Activated naive CD8-positive, alpha-beta T cell treated with anti-CD3 and anti-CD28 coated beads, Interleukin-2, amount 10 ng/mL, durations not matched to agents 7 days and 5 days (primary cell): ENCODE measurements around the gene CDKN1C. TPM values are rescaled to one million over a fixed set of nuclear protein-coding genes. Genes with fewer than 3 reads are reported as not detected.

Experiments used
- ATAC-seq: fragments of 150-1000 bp; cut with Tn5 transposase; one replicate; pipeline ENCODE4 v1.10.0; 2021; ENCODE audit warnings: low read depth, moderate library complexity
- POLR2A ChIA-PET: fragments of 350-600 bp; sonication (Branson Sonifier 250); formaldehyde crosslinking; loops from one replicate; lab custom pipeline; 2021; ENCODE audit warnings: antibody characterized with exemption; lab: Charles Lee
- DNase-seq: peaks from one replicate; pipeline ENCODE4 v3.0.0; 2021
- H3K27ac Mint-ChIP-seq: one replicate; pipeline ENCODE4 v1.8.0; 2022; ENCODE audit warnings: mild to moderate bottlenecking, mixed read lengths
- H3K27me3 Mint-ChIP-seq: one replicate; pipeline ENCODE4 v1.8.0; 2022; ENCODE audit warnings: mild to moderate bottlenecking, moderate library complexity, mixed read lengths
- H3K36me3 Mint-ChIP-seq: one replicate; pipeline ENCODE4 v1.8.0; 2021; ENCODE audit warnings: mild to moderate bottlenecking, mixed read lengths
- H3K4me1 Mint-ChIP-seq: one replicate; pipeline ENCODE4 v1.8.0; 2021; ENCODE audit warnings: mixed read lengths
- H3K4me3 Mint-ChIP-seq: one replicate; pipeline ENCODE4 v1.8.0; 2022; ENCODE audit warnings: mild to moderate bottlenecking, moderate library complexity, mixed read lengths
- H3K9me3 Mint-ChIP-seq: one replicate; pipeline ENCODE4 v1.8.0; 2021; ENCODE audit warnings: mixed read lengths
- total RNA-seq, 2 experiments: library from RNA; stranded (reverse); gene quantifications; one replicate each; pipeline ENCODE4 v1.2.3, GENCODE V29; 2021

CDKN1C gene
- total RNA-seq, 2 experiments from 2014 or later, result 2.9 to 3.1 TPM

DNA sequence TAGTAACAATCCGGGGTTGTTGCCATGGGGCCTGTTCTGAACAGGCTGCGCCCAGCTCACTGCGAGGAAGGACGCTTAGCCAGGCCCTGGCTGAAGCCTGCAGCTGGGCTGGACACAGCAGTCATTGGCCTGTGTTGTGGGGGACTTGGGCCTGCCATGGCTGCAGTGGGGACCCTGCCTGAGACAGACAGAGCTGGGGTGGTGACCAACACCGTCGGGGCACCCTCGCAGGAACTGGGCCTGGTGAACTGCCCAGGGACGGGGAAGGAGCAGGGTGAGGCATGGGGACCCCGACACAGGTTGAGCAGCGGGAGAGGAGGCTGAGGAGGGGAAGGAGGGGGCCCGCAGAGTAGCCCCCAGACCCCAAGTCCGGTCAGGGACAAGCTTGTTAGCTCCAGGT is 34.8 kb upstream of the CDKN1C start:
- POLR2A ChIA-PET, result interaction anchor here (1.5 kb wide), 1 partner anchor 9 kb away, joined by 4 read pairs; the partner anchor contains the start of gene PHLDA2
- no peak for ATAC-seq

DNA sequence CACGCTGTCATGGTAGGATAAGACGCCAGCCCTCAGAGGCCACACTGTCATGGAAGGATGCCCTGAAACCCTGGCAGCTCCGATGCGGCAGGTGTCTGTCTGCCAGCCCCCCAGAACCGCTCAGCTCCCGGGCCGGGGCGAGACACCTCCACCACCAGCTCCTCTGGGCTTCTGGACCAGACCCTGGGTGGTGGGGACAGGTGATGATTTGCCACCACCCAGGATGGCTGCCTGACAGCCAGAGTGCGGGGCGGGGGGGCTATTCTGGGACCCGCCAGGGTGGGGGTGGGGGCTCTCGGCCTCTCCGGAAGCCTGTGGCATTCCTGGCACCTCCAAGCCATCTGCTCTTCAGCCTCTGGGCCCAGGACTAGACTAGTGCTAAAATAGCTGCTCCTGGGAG is 34.3 kb upstream of the CDKN1C start:
- no peaks in the 10 kb centered on the region for H3K9me3 Mint-ChIP-seq
- H3K4me1 Mint-ChIP-seq, result no peaks in the 10 kb centered on the region
- no peak overlapping the region for H3K4me3 Mint-ChIP-seq
- no peak for DNase-seq
- POLR2A ChIA-PET, result interaction anchor here (1.5 kb wide), 1 partner anchor 9 kb away, joined by 4 read pairs; the partner anchor contains the start of gene PHLDA2
- no peaks in the 10 kb centered on the region for H3K36me3 Mint-ChIP-seq
- no peak for ATAC-seq
- no peaks in the 10 kb centered on the region for H3K27me3 Mint-ChIP-seq
- H3K27ac Mint-ChIP-seq, result no peak overlapping the region

More for the DNA sequence above, 34.8 kb upstream of the CDKN1C start:
- no peak for DNase-seq
- Mint-ChIP-seq H3K4me1 (no peaks in the 10 kb centered on the region), H3K4me3 (no peak overlapping the region), H3K36me3 (no peaks in the 10 kb centered on the region), H3K27me3 (no peaks in the 10 kb centered on the region), H3K9me3 (no peaks in the 10 kb centered on the region), H3K27ac (no peak overlapping the region)

DNA sequence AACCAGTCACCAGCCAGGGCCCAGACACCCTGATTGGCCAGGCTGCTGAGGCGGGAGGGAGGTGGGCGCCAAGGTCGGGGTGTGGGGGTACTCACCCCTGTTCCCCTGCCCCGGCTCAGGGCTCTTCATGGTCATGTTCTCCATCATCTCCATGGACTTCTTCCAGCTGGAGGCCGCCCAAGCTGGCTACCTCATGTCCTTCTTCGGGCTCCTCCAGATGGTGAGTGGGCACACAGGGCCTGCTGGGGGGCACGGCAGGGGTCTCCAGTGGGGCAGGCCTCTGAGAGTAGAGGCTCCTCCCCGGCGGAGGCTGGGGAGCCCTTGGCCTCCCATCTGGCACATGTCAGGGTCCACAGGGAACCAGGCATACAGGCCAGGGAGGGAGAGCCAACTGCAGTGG is 33.6 kb upstream of the CDKN1C start:
- Mint-ChIP-seq H3K4me1 (no peaks in the 10 kb centered on the region), H3K4me3 (no peak overlapping the region), H3K9me3 (no peaks in the 10 kb centered on the region), H3K36me3 (no peaks in the 10 kb centered on the region), H3K27me3 (no peaks in the 10 kb centered on the region), H3K27ac (no peak overlapping the region)
- ATAC-seq (no peak), DNase-seq (no peak)
- POLR2A ChIA-PET, result interaction anchor here (1.2 to 1.5 kb wide), 2 partner anchors 10 to 21 kb away, joined by 3 to 4 read pairs; partner anchors contain the start of gene PHLDA2

DNA sequence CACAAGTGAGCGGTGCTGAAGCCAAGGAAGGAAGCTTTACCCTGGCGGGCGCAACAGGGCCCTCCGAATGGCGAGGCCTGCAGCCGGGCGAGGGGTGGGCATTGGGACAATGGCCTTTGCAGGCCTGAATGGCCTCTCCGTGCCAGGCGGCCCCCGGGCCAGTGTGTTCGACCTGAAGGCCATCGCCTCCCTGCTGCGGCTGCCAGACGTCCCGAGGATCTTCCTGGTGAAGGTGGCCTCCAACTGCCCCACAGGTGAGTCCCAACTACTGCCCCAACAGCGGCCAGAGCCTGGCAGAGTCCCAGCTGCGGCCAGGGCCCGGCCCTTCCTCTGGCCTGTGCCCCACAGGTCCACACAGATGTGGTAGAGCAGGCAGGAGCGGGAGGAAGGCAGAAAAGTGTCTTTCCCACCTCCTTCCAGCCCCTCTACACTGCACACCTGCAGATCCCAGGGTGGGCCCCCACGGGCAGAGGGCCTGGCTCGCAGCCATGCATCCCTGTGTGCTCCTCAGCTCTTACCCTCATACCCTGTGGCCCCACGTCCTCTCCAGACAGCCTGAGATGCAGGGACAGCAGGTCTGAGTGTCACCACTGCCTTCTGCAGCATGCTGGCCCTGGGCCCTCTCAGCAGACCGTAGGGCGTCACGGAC is 32.4 kb upstream of the CDKN1C start:
- Mint-ChIP-seq H3K36me3 (no peaks in the 10 kb centered on the region), H3K27ac (no peak overlapping the region), H3K9me3 (no peaks in the 10 kb centered on the region), H3K4me3 (no peak overlapping the region), H3K27me3 (no peaks in the 10 kb centered on the region), H3K4me1 (peaks cover 10% of the 10 kb centered on the region)
- DNase-seq (no peak), ATAC-seq (no peak)
- POLR2A ChIA-PET, result interaction anchor here (1.2 kb wide), 1 partner anchor 20 kb away, joined by 3 read pairs; no protein-coding TSS in a partner anchor

DNA sequence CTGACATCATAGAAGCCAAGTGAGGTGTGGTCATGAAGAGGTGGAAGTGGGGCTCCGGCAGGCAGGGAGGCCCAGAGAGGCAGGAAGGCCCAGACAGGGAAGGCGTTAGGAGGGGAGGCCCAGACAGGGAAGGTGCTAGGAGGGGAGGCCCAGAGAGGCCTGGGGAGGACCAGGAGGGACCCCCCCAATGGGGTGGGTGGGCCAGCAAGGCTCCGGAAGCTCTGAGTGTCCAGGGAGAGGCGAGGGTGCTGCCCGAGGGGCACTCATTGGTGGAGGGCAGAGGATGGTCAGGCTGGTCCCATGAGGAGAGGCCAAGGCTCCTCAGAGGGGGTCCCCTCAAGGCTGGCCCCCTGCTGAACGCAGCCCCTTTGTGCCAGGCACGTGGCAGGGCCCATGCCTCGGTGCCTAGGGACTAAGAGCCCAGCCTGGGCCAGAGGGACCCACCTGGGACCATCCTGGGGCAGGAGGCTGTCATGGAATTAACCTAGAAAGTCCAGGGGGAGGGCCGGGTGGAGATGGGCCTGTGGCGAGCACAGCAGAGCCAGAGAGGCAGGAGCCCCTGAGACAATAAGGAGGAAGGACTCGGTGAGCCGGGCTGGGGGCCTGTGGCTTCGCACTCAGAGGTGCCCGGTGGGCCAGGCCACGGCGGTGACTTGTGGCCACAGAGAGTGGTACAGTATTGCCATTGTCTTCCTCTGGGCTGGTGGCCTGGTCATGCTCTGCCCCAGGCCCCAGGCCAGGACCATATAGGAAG is 31.5 kb upstream of the CDKN1C start:
- Mint-ChIP-seq H3K9me3 (no peaks in the 10 kb centered on the region), H3K4me3 (no peak overlapping the region), H3K4me1 (peaks cover 10% of the 10 kb centered on the region), H3K27ac (no peak overlapping the region), H3K36me3 (no peaks in the 10 kb centered on the region), H3K27me3 (no peaks in the 10 kb centered on the region)
- DNase-seq (no peak), ATAC-seq (no peak)
- POLR2A ChIA-PET, result interaction anchor here (1.4 kb wide), 1 partner anchor 12 kb away, joined by 4 read pairs; no protein-coding TSS in a partner anchor

DNA sequence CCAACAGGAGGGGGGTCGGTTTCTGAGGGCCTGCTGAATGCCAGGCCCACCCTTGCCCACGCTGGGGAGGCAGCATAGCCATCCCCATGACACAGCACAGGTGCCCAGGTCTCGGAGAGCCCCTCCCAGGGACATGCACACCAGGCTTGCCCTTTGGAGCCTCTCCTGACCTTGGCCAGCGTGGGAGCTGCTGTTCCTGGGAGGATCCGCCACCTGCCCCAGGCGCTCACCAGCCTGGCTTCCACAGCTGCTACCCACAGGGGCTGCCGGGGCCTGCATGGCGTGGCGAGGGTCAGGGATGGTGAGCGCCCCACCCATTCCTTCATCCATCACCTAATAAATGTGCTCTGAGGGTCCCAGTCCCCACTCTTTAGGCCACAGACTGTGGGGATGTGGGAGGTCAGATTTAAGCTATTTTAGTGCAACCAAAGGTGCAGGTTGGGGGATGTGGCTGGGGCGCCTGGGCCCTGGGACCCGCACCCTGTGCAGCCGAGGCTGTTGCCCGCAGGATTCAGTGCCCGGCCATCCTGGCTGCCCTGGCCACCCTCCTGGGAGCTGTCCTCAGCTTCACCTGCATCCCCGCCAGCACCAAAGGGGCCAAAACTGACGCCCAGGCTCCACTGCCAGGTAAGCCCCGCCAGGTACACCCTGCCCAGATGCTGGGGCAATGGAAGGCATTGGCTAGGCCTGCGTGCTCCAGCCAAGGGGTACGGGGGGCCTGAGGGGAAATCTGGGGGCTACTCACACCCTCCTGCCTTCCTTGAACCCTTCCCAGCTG is 30.7 kb upstream of the CDKN1C start:
- Mint-ChIP-seq H3K36me3 (no peaks in the 10 kb centered on the region), H3K27ac (no peak overlapping the region), H3K4me1 (peaks cover 10% of the 10 kb centered on the region), H3K4me3 (no peak overlapping the region), H3K27me3 (no peaks in the 10 kb centered on the region), H3K9me3 (no peaks in the 10 kb centered on the region)
- DNase-seq (no peak), ATAC-seq (no peak)
- POLR2A ChIA-PET, result interaction anchor here (1.4 to 2.0 kb wide), 2 partner anchors 12 to 24 kb away, joined by 4 read pairs; no protein-coding TSS in a partner anchor

DNA sequence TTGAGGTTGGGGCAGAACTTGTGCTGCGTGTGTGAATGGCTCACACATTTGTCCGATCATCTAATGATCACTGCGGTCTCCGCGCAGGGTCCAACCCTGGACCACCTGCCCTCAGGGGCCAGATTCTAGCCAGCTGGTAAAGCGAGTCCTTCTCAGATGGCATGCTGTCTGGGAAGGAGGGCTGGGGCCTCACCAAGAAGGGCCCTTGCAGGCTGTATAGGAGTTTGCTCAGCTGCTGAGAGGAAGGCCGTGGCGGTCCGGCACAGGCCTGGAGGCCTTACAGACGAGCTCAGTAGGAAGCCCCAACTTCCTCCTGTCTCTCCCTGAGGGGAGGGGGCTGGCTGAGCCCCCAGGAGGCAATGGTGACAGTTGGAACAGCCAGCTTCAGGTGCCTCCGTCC is 29.9 kb upstream of the CDKN1C start:
- POLR2A ChIA-PET, result interaction anchor here (2.0 kb wide), 1 partner anchor 23 kb away, joined by 4 read pairs; no protein-coding TSS in a partner anchor
- ATAC-seq (no peak), DNase-seq (no peak)
- Mint-ChIP-seq H3K9me3 (no peaks in the 10 kb centered on the region), H3K27ac (no peak overlapping the region), H3K27me3 (no peaks in the 10 kb centered on the region), H3K36me3 (no peaks in the 10 kb centered on the region), H3K4me1 (peaks cover 10% of the 10 kb centered on the region), H3K4me3 (no peak overlapping the region)

DNA sequence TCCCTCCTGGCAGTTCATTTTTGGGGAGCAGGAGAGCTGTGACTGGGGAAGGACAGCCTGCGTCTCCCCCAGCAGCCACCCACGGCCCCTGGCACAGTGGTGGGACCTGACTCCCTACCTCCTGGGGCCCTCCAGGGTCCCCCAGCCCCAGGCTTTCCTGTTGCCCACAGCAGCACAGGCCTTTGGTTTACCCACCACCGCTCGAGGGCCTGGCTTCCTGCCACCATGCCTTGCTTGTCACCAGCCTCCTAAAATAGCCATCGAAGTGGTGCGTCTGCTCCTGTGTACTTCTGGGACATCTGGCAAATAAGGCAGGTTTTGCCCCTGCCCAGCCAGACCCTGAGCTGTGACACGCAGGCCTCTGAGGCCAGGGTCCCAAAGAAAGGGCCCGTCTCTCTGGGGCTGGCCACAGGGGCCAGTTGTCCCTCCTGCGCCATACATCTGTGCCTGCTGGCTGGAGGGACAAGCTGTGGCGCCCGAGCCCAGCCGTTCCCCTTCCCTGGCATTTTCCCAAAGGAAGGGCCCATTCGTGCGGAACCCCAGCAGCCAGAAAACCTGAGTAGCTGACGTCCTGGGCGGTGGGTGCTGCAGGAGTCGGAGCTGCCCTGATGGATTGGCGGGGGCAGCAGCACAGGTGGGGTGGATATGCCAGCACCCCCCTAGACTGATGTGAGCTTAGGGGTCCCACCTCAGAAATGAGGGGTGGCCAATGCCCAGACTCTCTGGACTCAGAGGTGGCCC is 29.1 kb upstream of the CDKN1C start:
- POLR2A ChIA-PET, result interaction anchor here (2.0 kb wide), 1 partner anchor 22 kb away, joined by 4 read pairs; no protein-coding TSS in a partner anchor
- DNase-seq (no peak), ATAC-seq (no peak)
- Mint-ChIP-seq H3K4me3 (no peak overlapping the region), H3K36me3 (no peaks in the 10 kb centered on the region), H3K9me3 (no peaks in the 10 kb centered on the region), H3K4me1 (peaks cover 10% of the 10 kb centered on the region), H3K27me3 (no peaks in the 10 kb centered on the region), H3K27ac (no peak overlapping the region)

DNA sequence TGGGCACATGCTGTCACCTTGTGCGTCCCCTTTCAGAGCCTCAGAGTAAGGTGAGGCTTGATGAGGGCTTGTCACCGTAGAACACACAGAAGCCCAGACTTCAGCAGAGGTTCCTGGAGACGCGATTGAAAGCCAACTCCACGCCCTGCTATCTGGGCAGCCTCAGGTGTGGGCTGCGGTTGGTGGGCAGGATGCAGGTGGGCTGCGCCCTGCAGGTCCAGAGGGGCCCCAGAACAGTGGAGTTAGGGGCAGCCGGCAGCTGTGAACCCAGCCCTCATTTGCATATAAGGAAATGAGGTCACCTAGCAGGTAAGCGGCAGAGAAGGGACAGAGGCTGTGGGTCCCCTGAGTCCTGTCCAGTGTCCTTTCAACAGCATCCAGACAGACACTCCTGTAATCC is 28.2 kb upstream of the CDKN1C start:
- no peak overlapping the region for H3K27ac Mint-ChIP-seq
- ATAC-seq, result peak; percentile 40
- DNase-seq, result no peak
- POLR2A ChIA-PET, result no interaction called here
- no peak overlapping the region for H3K4me3 Mint-ChIP-seq
- no peaks in the 10 kb centered on the region for H3K36me3 Mint-ChIP-seq
- no peaks in the 10 kb centered on the region for H3K27me3 Mint-ChIP-seq
- H3K9me3 Mint-ChIP-seq, result no peaks in the 10 kb centered on the region
- H3K4me1 Mint-ChIP-seq, result peaks cover 10% of the 10 kb centered on the region

DNA sequence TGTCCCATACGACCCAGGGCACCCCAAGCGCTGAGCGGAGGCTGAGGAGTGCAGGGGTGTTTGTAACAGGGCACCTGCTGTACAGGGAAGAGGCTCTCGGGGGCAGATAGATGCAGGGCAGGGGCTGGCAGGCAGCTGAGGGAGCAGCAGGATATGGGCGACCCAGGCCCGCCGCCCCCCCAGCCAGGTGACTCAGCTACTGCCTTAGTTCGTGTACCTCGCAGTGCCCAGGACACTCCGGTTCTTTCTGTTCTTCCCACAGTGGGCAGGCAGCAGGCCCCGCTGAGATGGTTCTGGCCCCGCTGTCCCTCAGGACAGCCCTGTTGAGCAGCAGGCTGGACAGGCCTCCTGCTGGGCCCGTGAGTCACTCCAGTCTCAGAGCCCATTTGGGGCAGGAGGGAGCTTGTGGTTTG is 27.4 kb upstream of the CDKN1C start:
- H3K4me3 Mint-ChIP-seq, result no peak overlapping the region
- POLR2A ChIA-PET, result interaction anchor here (1.5 kb wide), 1 partner anchor 10 kb away, joined by 3 read pairs; no protein-coding TSS in a partner anchor
- H3K36me3 Mint-ChIP-seq, result no peaks in the 10 kb centered on the region
- H3K27ac Mint-ChIP-seq, result no peak overlapping the region
- DNase-seq, result no peak
- H3K4me1 Mint-ChIP-seq, result peaks cover 10% of the 10 kb centered on the region
- no peaks in the 10 kb centered on the region for H3K27me3 Mint-ChIP-seq
- no peak for ATAC-seq
- H3K9me3 Mint-ChIP-seq, result no peaks in the 10 kb centered on the region

DNA sequence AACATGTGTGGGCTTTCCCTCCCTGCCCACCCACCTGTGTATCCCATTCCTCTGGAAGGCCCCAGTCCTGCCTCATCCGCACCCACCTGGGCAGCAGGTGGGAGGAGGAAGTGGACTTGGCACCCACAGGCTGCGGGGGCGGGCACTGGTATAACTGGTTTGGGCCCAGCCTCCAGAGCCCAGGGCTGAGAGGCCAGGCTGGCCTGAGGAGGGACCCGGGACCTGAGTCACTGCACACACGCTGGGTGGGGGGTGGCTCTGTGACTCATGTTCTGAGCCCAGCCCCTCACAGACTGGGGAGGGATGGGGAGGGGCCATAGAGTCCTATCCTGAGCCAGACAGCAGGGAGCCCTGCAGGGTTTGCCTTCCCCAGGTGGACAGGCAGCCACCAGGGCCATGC is 26.9 kb upstream of the CDKN1C start:
- no peak for ATAC-seq
- POLR2A ChIA-PET, result interaction anchor here (1.5 kb wide), 1 partner anchor 10 kb away, joined by 3 read pairs; no protein-coding TSS in a partner anchor

DNA sequence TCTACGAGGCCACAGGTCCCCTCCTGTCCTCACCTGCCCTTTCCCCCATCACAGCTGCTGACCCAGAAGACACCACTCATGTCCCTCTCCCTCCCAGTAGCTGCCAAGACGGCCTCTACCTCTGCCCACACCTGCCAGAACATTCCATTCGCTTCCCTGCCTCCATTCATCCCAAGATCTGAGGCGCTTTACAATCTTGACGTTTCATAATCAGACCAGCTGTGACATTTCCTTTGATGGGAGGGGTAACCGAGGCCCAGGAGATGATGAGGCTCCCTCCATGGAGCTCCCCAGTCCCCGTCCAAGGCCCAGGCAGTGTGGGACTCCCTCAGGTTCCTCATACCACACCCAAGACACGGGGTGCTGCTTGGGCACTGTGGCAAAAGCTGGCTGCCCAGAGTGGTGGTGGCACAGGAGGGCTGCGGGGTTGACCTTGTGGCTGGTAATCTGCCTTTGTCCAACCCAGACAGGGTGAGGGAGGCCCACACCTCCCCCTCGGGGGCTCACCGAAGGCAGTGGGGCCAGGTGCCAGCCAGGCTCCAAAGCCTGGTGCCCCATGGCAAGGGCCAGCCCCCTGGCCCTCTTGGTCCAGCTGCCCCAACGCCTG is 26.3 kb upstream of the CDKN1C start:
- no peak for ATAC-seq
- Mint-ChIP-seq H3K4me1 (peaks cover 10% of the 10 kb centered on the region), H3K27ac (no peak overlapping the region)

More for the DNA sequence above, 26.9 kb upstream of the CDKN1C start:
- Mint-ChIP-seq H3K27ac (no peak overlapping the region), H3K4me1 (peaks cover 10% of the 10 kb centered on the region), H3K27me3 (no peaks in the 10 kb centered on the region), H3K9me3 (no peaks in the 10 kb centered on the region), H3K36me3 (no peaks in the 10 kb centered on the region), H3K4me3 (no peak overlapping the region)
- DNase-seq, result no peak

More for the DNA sequence above, 26.3 kb upstream of the CDKN1C start:
- Mint-ChIP-seq H3K9me3 (no peaks in the 10 kb centered on the region), H3K4me3 (no peak overlapping the region), H3K27me3 (no peaks in the 10 kb centered on the region), H3K36me3 (no peaks in the 10 kb centered on the region)
- POLR2A ChIA-PET, result interaction anchor here (1.5 kb wide), 1 partner anchor 9 kb away, joined by 3 read pairs; no protein-coding TSS in a partner anchor
- no peak for DNase-seq
